Spleen (tissue), 11 donors: Measurements from ENCODE around the gene STAU1. TPM values are rescaled to one million over a fixed set of nuclear protein-coding genes. Genes with fewer than 3 reads are reported as not detected.

ENCODE experiments used
- DNase-seq: peaks from one replicate; pipeline ENCODE4 v3.0.0-alpha.2; 2020
- H3K27ac ChIP-seq, 8 donors: fragments of 200-600 bp; sonication (generic) in 7 of 8; 1 replicate in 4 of 8; 2 replicates in 4 of 8; pipeline versions ENCODE4 v1.5.0 to v1.8.0; 2016 to 2021; ENCODE audit warnings: inconsistent platforms in 4 of 8, mild to moderate bottlenecking in 4 of 8, moderate library complexity in 1 of 8
- H3K27me3 ChIP-seq, 7 donors: fragments of 200-600 bp; sonication (generic) in 6 of 7; replicated peaks in 1 of 7; 1 replicate in 4 of 7; 2 replicates in 3 of 7; pipeline versions ENCODE4 v1.5.0 to v1.8.0; 2016 to 2021; ENCODE audit warnings: inconsistent platforms in 3 of 7, mild to moderate bottlenecking in 1 of 7
- H3K36me3 ChIP-seq, 6 donors: fragments of 200-600 bp; sonication (generic) in 5 of 6; 1 replicate in 4 of 6; 2 replicates in 2 of 6; pipeline versions ENCODE4 v1.5.0 to v1.8.0; 2016 to 2021; ENCODE audit warnings: inconsistent platforms in 2 of 6
- H3K4me1 ChIP-seq, 6 donors: fragments of 200-600 bp; sonication (generic) in 5 of 6; 1 replicate in 3 of 6; 2 replicates in 3 of 6; pipeline versions ENCODE4 v1.5.0 to v1.8.0; 2016 to 2021; ENCODE audit warnings: inconsistent platforms in 3 of 6
- H3K4me3 ChIP-seq, 8 donors: fragments of 200-600 bp; sonication (generic) in 7 of 8; 1 replicate in 4 of 8; 2 replicates in 4 of 8; pipeline versions ENCODE4 v1.5.0 to v1.8.0; 2016 to 2021; ENCODE audit warnings: inconsistent platforms in 4 of 8, mild to moderate bottlenecking in 4 of 8, moderate library complexity in 2 of 8
- H3K9me3 ChIP-seq, 8 donors: fragments of 200-600 bp; sonication (generic) in 7 of 8; 1 replicate in 4 of 8; 2 replicates in 4 of 8; pipeline versions ENCODE4 v1.5.0 to v1.8.0; 2016 to 2021; ENCODE audit warnings: inconsistent platforms in 4 of 8
- CTCF ChIP-seq, 11 experiments: fragments of 200-600 bp in 7 of 11; fragments of 450-650 bp in 4 of 11; sonication (generic) in 4 of 11; IDR thresholded peaks in 8 of 11; conservative IDR thresholded peaks in 3 of 11; 1 replicate in 7 of 11; 2 replicates in 4 of 11; pipeline versions ENCODE4 v1.4.0 to v1.8.0; 2016 to 2021; ENCODE audit warnings: antibody characterized with exemption in 11 of 11, inconsistent platforms in 4 of 11, mild to moderate bottlenecking in 1 of 11
- POLR2A ChIP-seq, 3 donors: fragments of 450-650 bp; IDR thresholded peaks; one replicate each; pipeline ENCODE4 v1.5.1; 2017; ENCODE audit warnings: antibody characterized with exemption in 3 of 3, mild to moderate bottlenecking in 1 of 3
- POLR2AphosphoS5 ChIP-seq, 3 donors: sonication (generic); formaldehyde crosslinking; IDR thresholded peaks; one replicate each; pipeline ENCODE4 v1.5.1; 2017; ENCODE audit warnings: antibody characterized with exemption in 3 of 3
- WGBS, 5 donors: extraction: QIAGEN DNeasy Blood & Tissue Kit in 3 of 5; methylation state at CpG; one replicate each; pipeline versions ENCODE4 v1.1.5 to v1.1.7; 2013 to 2018; 5-methylcytosine and 5-hydroxymethylcytosine counted together
- intact Hi-C: fragments of 100-400 bp; cut with DNase I; formaldehyde crosslinking; loops from one replicate; pipeline ENCODE4 v1.15.0; 2023; ENCODE audit warnings: low total_unique reads
- polyA plus RNA-seq, 3 donors: library from polyadenylated mRNA; stranded (reverse); fragments of 200-250 nt; gene quantifications; one replicate each; pipeline ENCODE4 v1.2.1, GENCODE V29; 2013
- total RNA-seq, 7 donors: library from RNA; depleted of rRNA in 3 of 7; stranded (reverse); fragments of >200 nt in 3 of 7; fragmentation: NEBNext Ultra II Directional in 4 of 7; extraction: Animal tissue kit (Norgen Biotek cat#: 25700) in 4 of 7; gene quantifications; one replicate each; pipeline versions ENCODE4 v1.1.0 to v1.2.1, GENCODE V29; 2016 to 2021
- donor health status: healthy with polysubstance abuse.
- donor health status: DM: no; HTN: no; CAD: no; lungs with moderate emphysema.
- donor health status: DM: no; HTN: no; CAD: no.
- donor health status: Bipolar disorder and iron deficiency.
- donor health status: healthy.
- donor health status: DM: no; HTN: no; CAD: no.
- donor health status: DM: yes; HTN: yes; CAD: no.

The STAU1 gene
- total and polyA plus RNA-seq, 10 donors: 18.5 to 76.9 (median 59.5) TPM

- WGBS, 5 donors: 60 to 79% (median 75%) methylated on average over 5 of the region's 5 CpGs
- Histone ChIP-seq H3K9me3 (no peaks in the 10 kb centered on the region), H3K36me3 (peaks cover 0 to 58% (median 15%) of the 10 kb centered on the region in 6 donors), H3K4me1 (peaks cover 14 to 71% (median 43%) of the 10 kb centered on the region in 6 donors), H3K4me3 (no peak overlapping the region), H3K27me3 (no peaks in the 10 kb centered on the region), H3K27ac (peak overlapping the region in 6 of 8 donors; percentile 9 to 58 (median 30))
- intact Hi-C loops: no loop called here
- no peak for DNase-seq
- TF ChIP-seq POLR2A (IDR thresholded peaks at IDR 0.05) (no peak), CTCF (IDR thresholded peaks at IDR 0.05 in 8 of 11, conservative IDR thresholded peaks at IDR 0.05 in 3 of 11) (no peak), POLR2AphosphoS5 (IDR thresholded peaks at IDR 0.05) (no peak)
These were observed 20.2 kb downstream of the STAU1 start for GRCh38 chr20:49167811-49168507.

GRCh38 chr20:49166534-49167449 is 21.3 kb downstream of the STAU1 start:
- Histone ChIP-seq H3K4me1 (peaks cover 14 to 74% (median 41%) of the 10 kb centered on the region in 6 donors), H3K36me3 (peaks cover 0 to 57% (median 10%) of the 10 kb centered on the region in 6 donors), H3K4me3 (no peak overlapping the region), H3K9me3 (no peaks in the 10 kb centered on the region), H3K27ac (peak overlapping the region in 6 of 8 donors; percentile 2 to 51 (median 22)), H3K27me3 (no peaks in the 10 kb centered on the region)
- DNase-seq: no peak
- intact Hi-C loops: no loop called here
- 50 to 77% (median 66%) methylated on average over 1 of the region's 1 CpG for WGBS, 5 donors
- TF ChIP-seq POLR2A (IDR thresholded peaks at IDR 0.05): no peak
- TF ChIP-seq CTCF (IDR thresholded peaks at IDR 0.05 in 8 of 11, conservative IDR thresholded peaks at IDR 0.05 in 3 of 11): no peak
- TF ChIP-seq POLR2AphosphoS5 (IDR thresholded peaks at IDR 0.05): no peak

DNA sequence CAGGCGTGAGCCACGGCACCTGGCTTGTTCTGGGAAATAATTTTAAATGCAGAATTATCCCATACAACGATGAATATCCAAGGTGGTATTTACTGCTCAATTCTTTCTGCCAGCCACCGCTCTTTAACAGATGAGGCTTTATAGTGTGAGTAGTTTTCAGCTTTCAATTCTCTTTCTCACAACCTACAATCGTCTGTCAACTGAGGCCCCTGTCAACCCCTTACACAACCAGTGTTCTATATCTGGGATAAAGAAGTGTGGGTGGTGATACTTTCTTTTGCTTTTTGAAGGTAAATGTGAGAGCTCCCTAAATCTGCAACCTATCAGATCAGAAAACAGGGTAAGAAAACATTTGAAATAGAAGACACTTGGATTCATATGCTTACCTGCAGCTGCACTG is 22.5 kb downstream of the STAU1 start:
- DNase-seq: no peak
- WGBS, 5 donors: 84 to 88% (median 85%) methylated on average over 5 of the region's 5 CpGs
- intact Hi-C loops: no loop called here
- TF ChIP-seq POLR2AphosphoS5 (IDR thresholded peaks at IDR 0.05) (no peak), CTCF (IDR thresholded peaks at IDR 0.05 in 8 of 11, conservative IDR thresholded peaks at IDR 0.05 in 3 of 11) (no peak), POLR2A (IDR thresholded peaks at IDR 0.05) (no peak)
- Histone ChIP-seq H3K4me1 (peaks cover 14 to 79% (median 42%) of the 10 kb centered on the region in 6 donors), H3K27ac (peak overlapping the region in 1 of 8 donors; percentile 13), H3K9me3 (no peaks in the 10 kb centered on the region), H3K4me3 (no peak overlapping the region), H3K27me3 (no peaks in the 10 kb centered on the region), H3K36me3 (peaks cover 0 to 52% (median 8%) of the 10 kb centered on the region in 6 donors)

DNA sequence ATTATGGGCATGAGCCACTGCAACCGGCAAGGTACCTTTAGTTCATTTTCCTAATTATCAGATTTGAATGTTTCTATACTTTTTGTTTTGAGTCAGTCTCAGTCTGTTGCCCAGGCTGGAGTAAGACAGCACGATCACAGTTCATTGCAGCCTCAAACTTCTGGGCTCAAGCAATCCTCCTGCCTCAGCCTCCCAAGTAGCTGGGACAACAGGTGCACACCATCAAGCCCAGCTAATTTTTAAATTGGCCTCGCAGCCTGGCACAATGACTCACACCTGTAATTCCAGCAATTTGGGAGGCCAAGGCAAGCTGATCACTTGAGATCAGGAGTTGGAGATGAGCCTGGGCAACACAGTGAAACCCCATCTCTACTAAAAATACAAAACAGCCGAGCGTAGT is 24.4 kb downstream of the STAU1 start:
- no peak for TF ChIP-seq POLR2A (IDR thresholded peaks at IDR 0.05)
- no peak for TF ChIP-seq POLR2AphosphoS5 (IDR thresholded peaks at IDR 0.05)
- no peak for TF ChIP-seq CTCF (IDR thresholded peaks at IDR 0.05 in 8 of 11, conservative IDR thresholded peaks at IDR 0.05 in 3 of 11)
- intact Hi-C loops: no loop called here
- H3K27me3 ChIP-seq: no peaks in the 10 kb centered on the region
- H3K9me3 ChIP-seq: no peaks in the 10 kb centered on the region
- no peak overlapping the region for H3K4me3 ChIP-seq
- no peak overlapping the region for H3K27ac ChIP-seq
- DNase-seq: no peak
- H3K36me3 ChIP-seq: peaks cover 0 to 63% (median 11%) of the 10 kb centered on the region in 6 donors
- WGBS, 5 donors: 88 to 95% (median 94%) methylated on average over 5 of the region's 5 CpGs
- peaks cover 14 to 72% (median 38%) of the 10 kb centered on the region in 6 donors for H3K4me1 ChIP-seq
